Stimulated activated memory B cell treated with anti-CD40 and anti-IgM and Interleukin-4, amounts not matched to agents 10 μg/mL and 1 μg/mL and 100 μg/mL, for 72 hours (primary cell): ENCODE results near the gene DAO.

Source experiments
- ATAC-seq: fragments of 150-1000 bp; cut with Tn5 transposase; 2 replicates; pipeline ENCODE4 v1.10.0; 2021
- H3K27ac Mint-ChIP-seq: one replicate; pipeline ENCODE4 v1.8.0; 2022; ENCODE audit warnings: mild to moderate bottlenecking, mixed read lengths
- H3K27me3 Mint-ChIP-seq: one replicate; pipeline ENCODE4 v1.8.0; 2022; ENCODE audit warnings: mixed read lengths
- H3K36me3 Mint-ChIP-seq: one replicate; pipeline ENCODE4 v1.8.0; 2022; ENCODE audit warnings: mixed read lengths
- H3K4me1 Mint-ChIP-seq: one replicate; pipeline ENCODE4 v1.8.0; 2022; ENCODE audit warnings: mixed read lengths
- H3K4me3 Mint-ChIP-seq: one replicate; pipeline ENCODE4 v1.8.0; 2022; ENCODE audit warnings: mild to moderate bottlenecking, moderate library complexity, mixed read lengths
- H3K9me3 Mint-ChIP-seq: one replicate; pipeline ENCODE4 v1.8.0; 2022; ENCODE audit warnings: mixed read lengths

Gene DAO

DNA sequence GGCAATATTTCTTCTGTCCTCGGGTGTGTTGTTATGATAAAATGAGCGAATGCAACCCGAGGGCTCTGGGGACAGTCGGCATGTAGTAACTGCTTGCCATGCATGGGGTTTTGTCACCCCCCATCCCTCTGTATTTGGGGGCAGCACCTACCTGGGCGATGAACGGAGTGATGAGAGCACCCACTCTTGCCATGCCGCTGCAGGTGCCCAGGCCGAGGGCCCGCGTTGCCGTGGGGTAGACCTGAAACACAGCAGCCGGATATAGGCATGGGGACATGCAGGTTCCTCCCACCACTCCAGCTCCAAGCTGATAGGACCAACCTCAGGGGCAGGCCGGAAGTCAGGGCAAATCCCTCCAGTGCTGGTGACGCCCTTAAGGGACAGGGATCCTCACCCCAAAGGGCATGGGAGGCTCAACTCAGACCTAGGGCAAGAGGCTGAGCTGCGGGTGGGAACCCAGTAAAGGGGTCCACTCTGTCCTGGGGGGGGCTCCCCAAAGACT lies 35.8 kb downstream of the DAO start:
- peaks cover 5% of the 10 kb centered on the region for H3K9me3 Mint-ChIP-seq

DNA sequence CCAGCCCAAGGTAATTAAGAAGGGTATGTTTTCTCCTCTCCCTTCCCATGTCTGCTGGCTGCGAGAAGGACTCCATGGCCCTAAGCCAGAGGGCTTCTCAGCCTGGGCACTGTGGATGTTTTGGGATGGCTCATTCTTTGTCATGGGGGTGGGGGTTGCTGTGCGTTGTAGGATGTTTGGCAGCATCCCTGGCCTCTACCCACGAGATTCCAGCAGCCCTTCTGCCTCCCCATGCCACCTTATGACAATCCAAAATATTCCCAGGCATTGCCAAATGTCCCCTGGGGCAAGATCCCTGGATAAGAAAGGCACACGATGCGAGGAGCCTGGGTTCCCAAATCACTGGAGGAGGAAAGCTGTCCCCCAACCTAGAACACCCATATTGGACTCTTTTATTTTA lies 36.4 kb downstream of the DAO start:
- H3K27me3 Mint-ChIP-seq: peaks cover 7% of the 10 kb centered on the region
- no peaks in the 10 kb centered on the region for H3K36me3 Mint-ChIP-seq
- H3K4me3 Mint-ChIP-seq: no peak overlapping the region
- peaks cover 5% of the 10 kb centered on the region for H3K9me3 Mint-ChIP-seq
- ATAC-seq: no peak
- no peaks in the 10 kb centered on the region for H3K4me1 Mint-ChIP-seq
- no peak overlapping the region for H3K27ac Mint-ChIP-seq

More for the DNA sequence above, 35.8 kb downstream of the DAO start:
- Mint-ChIP-seq H3K27me3 (peaks cover 7% of the 10 kb centered on the region), H3K4me1 (no peaks in the 10 kb centered on the region), H3K36me3 (no peaks in the 10 kb centered on the region), H3K4me3 (no peak overlapping the region), H3K27ac (no peak overlapping the region)
- ATAC-seq: no peak

- H3K4me1 Mint-ChIP-seq: no peaks in the 10 kb centered on the region
- no peak for ATAC-seq
- H3K27ac Mint-ChIP-seq: no peak overlapping the region
- H3K9me3 Mint-ChIP-seq: peaks cover 5% of the 10 kb centered on the region
- H3K36me3 Mint-ChIP-seq: no peaks in the 10 kb centered on the region
- no peaks in the 10 kb centered on the region for H3K27me3 Mint-ChIP-seq
- H3K4me3 Mint-ChIP-seq: no peak overlapping the region
Measured at GRCh38 chr12:108918206-108918605, 38.3 kb downstream of the DAO start.

- peak; percentile 8 for ATAC-seq
- Mint-ChIP-seq H3K4me3 (no peak overlapping the region), H3K27ac (no peak overlapping the region), H3K36me3 (no peaks in the 10 kb centered on the region), H3K9me3 (peaks cover 5% of the 10 kb centered on the region), H3K27me3 (no peaks in the 10 kb centered on the region), H3K4me1 (peaks cover under 1% of the 10 kb centered on the region)
Measured at GRCh38 chr12:108918960-108919642, 39.2 kb downstream of the DAO start.

DNA sequence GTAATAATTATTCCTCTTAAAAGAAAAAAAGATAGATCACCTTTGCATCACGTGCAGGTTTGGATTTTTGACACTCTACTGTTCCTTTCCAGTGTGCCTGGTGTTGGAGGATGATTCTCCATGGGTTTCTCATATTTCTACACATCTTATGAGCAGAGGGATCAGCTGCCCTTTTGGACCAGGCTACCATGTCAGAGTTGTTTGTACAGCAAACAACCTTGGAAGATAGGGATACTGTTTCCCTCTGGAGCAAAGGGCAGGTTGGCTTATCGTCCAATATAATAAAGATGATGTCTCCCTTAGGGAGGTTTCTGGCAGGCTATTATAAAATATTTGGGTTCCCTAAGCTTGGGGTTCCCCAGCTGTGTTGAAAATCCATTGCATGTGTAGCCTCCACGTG lies 42.1 kb downstream of the DAO start:
- H3K27me3 Mint-ChIP-seq: no peaks in the 10 kb centered on the region
- no peak overlapping the region for H3K27ac Mint-ChIP-seq
- H3K4me1 Mint-ChIP-seq: peaks cover 7% of the 10 kb centered on the region
- ATAC-seq: no peak
- peaks cover 11% of the 10 kb centered on the region for H3K9me3 Mint-ChIP-seq
- H3K4me3 Mint-ChIP-seq: no peak overlapping the region
- H3K36me3 Mint-ChIP-seq: no peaks in the 10 kb centered on the region

DNA sequence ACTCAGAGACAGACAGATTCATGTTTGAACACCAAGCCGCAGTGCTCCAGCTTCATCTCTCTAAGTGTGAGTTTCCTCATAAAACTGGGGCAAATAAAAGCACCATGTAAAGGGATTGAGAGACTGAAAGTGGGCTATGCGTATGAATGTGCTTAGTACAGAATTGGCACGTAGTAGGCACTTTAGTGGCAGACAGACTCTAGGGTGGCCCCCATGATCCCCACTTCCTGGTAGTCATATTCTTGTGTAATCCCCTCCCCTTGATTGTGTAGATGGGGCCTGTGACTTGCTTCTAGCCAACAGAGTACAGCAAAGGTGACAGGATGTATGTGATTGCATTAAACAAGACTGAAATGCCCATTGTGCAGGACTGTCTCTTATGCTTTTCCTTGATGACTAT lies 43.0 kb downstream of the DAO start:
- no peaks in the 10 kb centered on the region for H3K36me3 Mint-ChIP-seq
- no peak for ATAC-seq
- no peak overlapping the region for H3K4me3 Mint-ChIP-seq
- peaks cover 11% of the 10 kb centered on the region for H3K9me3 Mint-ChIP-seq
- peaks cover 7% of the 10 kb centered on the region for H3K4me1 Mint-ChIP-seq
- H3K27ac Mint-ChIP-seq: no peak overlapping the region
- H3K27me3 Mint-ChIP-seq: no peaks in the 10 kb centered on the region

- no peak overlapping the region for H3K4me3 Mint-ChIP-seq
- peaks cover 6% of the 10 kb centered on the region for H3K9me3 Mint-ChIP-seq
- H3K27me3 Mint-ChIP-seq: no peaks in the 10 kb centered on the region
- H3K4me1 Mint-ChIP-seq: peaks cover 27% of the 10 kb centered on the region
- H3K36me3 Mint-ChIP-seq: no peaks in the 10 kb centered on the region
- ATAC-seq: no peak
- H3K27ac Mint-ChIP-seq: no peak overlapping the region
Measured at GRCh38 chr12:108928695-108929094, 48.8 kb downstream of the DAO start.

DNA sequence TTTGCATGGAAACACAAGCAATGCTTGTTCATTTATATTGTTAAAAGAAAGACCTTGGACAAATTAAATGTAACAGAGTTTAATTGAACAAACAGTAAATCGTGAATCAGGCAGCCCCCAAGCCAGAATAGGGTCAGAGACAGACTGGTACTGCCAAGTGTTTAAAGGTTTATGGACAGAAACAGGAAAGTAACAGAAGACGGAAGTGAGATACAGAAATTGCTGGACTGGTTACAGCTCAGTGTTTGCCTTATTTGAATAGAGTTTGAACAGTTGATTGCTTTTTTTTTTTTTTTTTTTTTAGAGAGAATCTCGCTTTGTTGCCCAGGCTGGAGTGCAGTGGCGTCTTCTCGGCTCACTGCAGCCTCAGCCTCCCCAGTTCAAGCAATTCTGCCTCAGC lies 50.3 kb downstream of the DAO start:
- H3K9me3 Mint-ChIP-seq: peaks cover 6% of the 10 kb centered on the region
- no peak overlapping the region for H3K4me3 Mint-ChIP-seq
- no peaks in the 10 kb centered on the region for H3K27me3 Mint-ChIP-seq
- H3K27ac Mint-ChIP-seq: peak overlapping the region; percentile 46
- peak; percentile 84 for ATAC-seq
- H3K36me3 Mint-ChIP-seq: no peaks in the 10 kb centered on the region
- H3K4me1 Mint-ChIP-seq: peaks cover 26% of the 10 kb centered on the region

DNA sequence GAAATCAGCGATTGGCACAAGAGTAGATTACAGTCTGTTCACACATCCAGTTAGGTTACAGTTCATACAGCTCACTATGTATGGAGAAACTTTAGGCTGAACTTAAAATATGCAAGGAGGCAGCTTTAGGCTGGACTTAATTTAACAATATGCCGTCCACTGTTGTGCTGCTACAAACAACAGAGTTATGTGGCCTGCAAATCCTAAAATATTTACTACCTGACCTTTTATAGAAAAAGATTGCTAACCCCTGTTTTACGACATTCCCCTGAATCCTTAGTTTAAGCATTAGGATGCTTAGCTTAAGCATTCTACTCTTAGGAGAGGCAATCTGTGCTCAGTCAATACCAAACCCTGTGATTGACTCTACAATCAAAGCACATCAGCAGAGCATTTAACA lies 50.9 kb downstream of the DAO start:
- no peak for ATAC-seq
- Mint-ChIP-seq H3K27ac (peak overlapping the region; percentile 10), H3K36me3 (no peaks in the 10 kb centered on the region), H3K4me3 (no peak overlapping the region), H3K9me3 (peaks cover under 1% of the 10 kb centered on the region), H3K27me3 (no peaks in the 10 kb centered on the region), H3K4me1 (peaks cover 26% of the 10 kb centered on the region)

- H3K4me3 Mint-ChIP-seq: no peak overlapping the region
- no peak overlapping the region for H3K27ac Mint-ChIP-seq
- H3K4me1 Mint-ChIP-seq: peaks cover 26% of the 10 kb centered on the region
- no peaks in the 10 kb centered on the region for H3K9me3 Mint-ChIP-seq
- H3K27me3 Mint-ChIP-seq: peaks cover 12% of the 10 kb centered on the region
- H3K36me3 Mint-ChIP-seq: no peaks in the 10 kb centered on the region
- no peak for ATAC-seq
Measured at GRCh38 chr12:108933949-108934348, 54.1 kb downstream of the DAO start.

DNA sequence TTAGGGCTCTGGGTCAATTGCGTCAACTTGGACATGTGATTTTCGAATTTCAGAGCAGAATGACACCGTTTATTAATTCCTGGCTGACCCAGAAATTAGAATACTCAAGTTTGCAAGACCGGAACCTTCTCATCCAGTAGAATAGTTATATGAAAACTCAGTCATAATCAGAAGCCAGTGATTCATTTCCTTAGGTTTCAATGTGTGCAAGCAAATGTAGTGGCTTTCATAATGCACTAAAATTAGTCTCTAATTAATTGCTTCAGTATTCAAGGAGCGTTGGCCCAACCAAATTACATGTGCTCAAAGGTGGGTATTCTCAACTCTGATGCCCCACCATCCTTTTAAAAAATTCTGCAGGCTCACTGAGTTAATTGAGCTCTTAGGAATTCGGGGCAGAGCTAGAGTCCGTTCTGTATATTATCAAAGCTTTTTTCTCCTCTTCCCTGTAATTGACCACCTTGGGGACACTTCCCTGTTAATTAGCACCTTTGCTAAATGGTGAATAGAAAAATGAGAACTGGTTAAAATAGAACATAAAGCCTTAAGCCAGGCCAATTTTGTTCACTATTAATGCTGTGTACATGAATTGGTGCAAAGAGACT lies 55.4 kb downstream of the DAO start:
- H3K27ac Mint-ChIP-seq: no peak overlapping the region
- H3K36me3 Mint-ChIP-seq: no peaks in the 10 kb centered on the region
- no peaks in the 10 kb centered on the region for H3K9me3 Mint-ChIP-seq
- H3K4me3 Mint-ChIP-seq: no peak overlapping the region
- peaks cover 22% of the 10 kb centered on the region for H3K4me1 Mint-ChIP-seq
- no peak for ATAC-seq
- H3K27me3 Mint-ChIP-seq: peaks cover 12% of the 10 kb centered on the region

DNA sequence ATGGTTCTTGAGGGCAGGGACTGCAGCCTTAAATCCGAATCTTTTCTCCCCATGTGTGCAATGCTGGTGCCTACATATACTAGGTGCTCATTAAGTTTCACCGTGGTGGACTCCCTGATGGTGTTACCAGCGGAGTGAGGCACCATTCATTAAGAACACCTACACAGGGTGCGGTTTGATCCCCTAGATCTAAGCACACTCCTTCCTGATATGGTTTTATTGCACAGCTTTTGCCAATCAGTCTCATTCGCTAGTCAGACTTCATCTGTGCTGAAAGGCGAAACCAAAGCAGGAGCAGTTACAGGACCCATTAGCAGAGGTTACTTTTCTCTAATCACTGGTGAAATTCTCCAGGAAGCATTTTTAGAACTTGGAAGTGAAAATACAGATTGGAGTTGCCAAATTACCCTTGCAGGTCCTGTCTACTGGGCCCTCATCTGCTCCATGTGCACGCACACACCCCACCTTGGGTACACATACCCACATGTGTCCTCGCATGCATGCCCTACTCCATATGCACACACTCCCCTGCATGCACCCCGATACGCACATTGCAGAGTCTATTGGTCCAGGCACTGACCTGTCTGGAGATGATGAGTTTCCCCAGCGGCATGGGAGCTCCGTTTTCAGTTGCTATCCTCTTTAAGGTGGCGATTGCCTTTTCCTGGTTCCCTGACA lies 58.5 kb downstream of the DAO start:
- H3K36me3 Mint-ChIP-seq: no peaks in the 10 kb centered on the region
- no peaks in the 10 kb centered on the region for H3K9me3 Mint-ChIP-seq
- H3K4me1 Mint-ChIP-seq: peaks cover 12% of the 10 kb centered on the region
- H3K27me3 Mint-ChIP-seq: peaks cover 12% of the 10 kb centered on the region
- no peak overlapping the region for H3K4me3 Mint-ChIP-seq
- no peak overlapping the region for H3K27ac Mint-ChIP-seq
- no peak for ATAC-seq

- Mint-ChIP-seq H3K27me3 (peaks cover 12% of the 10 kb centered on the region), H3K4me3 (no peak overlapping the region), H3K27ac (no peak overlapping the region), H3K4me1 (peaks cover 5% of the 10 kb centered on the region), H3K9me3 (no peaks in the 10 kb centered on the region), H3K36me3 (no peaks in the 10 kb centered on the region)
- peak; percentile 89 for ATAC-seq
Measured at GRCh38 chr12:108939594-108939993, 59.7 kb downstream of the DAO start.

- Mint-ChIP-seq H3K9me3 (no peaks in the 10 kb centered on the region), H3K27me3 (peaks cover 12% of the 10 kb centered on the region), H3K27ac (no peak overlapping the region), H3K4me3 (no peak overlapping the region), H3K4me1 (peaks cover 5% of the 10 kb centered on the region), H3K36me3 (no peaks in the 10 kb centered on the region)
- no peak for ATAC-seq
Measured at GRCh38 chr12:108940138-108940537, 60.2 kb downstream of the DAO start.

DNA sequence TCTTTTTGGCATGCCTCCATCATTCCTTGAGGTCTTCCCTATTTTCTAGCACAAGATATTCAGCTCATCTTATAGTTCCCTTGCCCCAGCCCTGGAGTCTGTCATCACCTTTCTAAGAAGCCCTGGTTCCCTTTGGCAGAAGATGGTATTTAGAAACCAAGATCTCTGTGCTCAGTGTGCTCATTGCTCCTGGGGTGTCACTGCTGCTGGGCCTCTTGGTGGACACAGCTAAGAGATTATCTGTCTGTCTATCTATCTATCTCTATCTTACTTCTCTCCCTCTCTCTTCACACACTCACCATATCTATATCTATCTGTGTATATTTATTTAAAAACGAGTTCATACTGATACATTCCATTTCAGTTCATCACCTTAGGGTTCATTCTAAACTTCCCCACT lies 67.2 kb downstream of the DAO start:
- Mint-ChIP-seq H3K9me3 (peaks cover 8% of the 10 kb centered on the region), H3K4me1 (peaks cover 9% of the 10 kb centered on the region), H3K4me3 (no peak overlapping the region), H3K27me3 (peaks cover 10% of the 10 kb centered on the region), H3K36me3 (peaks cover 6% of the 10 kb centered on the region), H3K27ac (no peak overlapping the region)
- ATAC-seq: no peak

DNA sequence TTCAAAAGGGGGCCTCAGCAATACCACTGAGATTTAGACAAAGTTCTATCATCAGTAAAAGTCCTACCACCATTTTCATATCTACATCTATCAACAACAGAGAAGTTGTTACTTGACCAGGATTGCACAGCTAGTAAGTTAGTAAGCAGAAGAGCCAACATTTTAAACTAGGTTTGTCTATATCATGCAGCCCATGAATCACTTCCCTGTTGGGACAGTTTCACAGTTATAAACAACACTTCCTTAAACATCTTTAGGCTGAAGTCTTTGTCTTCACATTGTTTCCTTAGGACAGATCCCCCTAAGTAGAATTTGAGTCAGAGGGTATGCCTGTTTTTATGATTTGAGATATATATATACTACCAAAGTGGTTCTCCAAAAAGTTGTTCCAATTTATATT lies 68.5 kb downstream of the DAO start:
- peaks cover 8% of the 10 kb centered on the region for H3K9me3 Mint-ChIP-seq
- peaks cover 10% of the 10 kb centered on the region for H3K27me3 Mint-ChIP-seq
- H3K4me3 Mint-ChIP-seq: no peak overlapping the region
- ATAC-seq: no peak
- peaks cover 9% of the 10 kb centered on the region for H3K4me1 Mint-ChIP-seq
- no peak overlapping the region for H3K27ac Mint-ChIP-seq
- H3K36me3 Mint-ChIP-seq: peaks cover 6% of the 10 kb centered on the region
